Breast epithelium (tissue), 4 donors: ENCODE data around the gene CETP. TPM values are rescaled to one million over a fixed set of nuclear protein-coding genes. Genes with fewer than 3 reads are reported as not detected.

ENCODE experiments used
- DNase-seq, 2 donors: peaks; one replicate each; pipeline ENCODE4 v3.0.0-alpha.2; 2019; ENCODE audit warnings: low spot score in 2 of 2
- H3K27ac ChIP-seq, 2 donors: fragments of 200-600 bp; sonication (generic) in 1 of 2; one replicate each; pipeline ENCODE4 v1.5.1; 2016 to 2019; ENCODE audit warnings: mild to moderate bottlenecking in 1 of 2
- H3K27me3 ChIP-seq, 2 donors: fragments of 200-600 bp; sonication (generic) in 1 of 2; one replicate each; pipeline versions ENCODE4 v1.5.1 to v1.6.0; 2017 to 2019; ENCODE audit warnings: control low read depth in 1 of 2, mild to moderate bottlenecking in 1 of 2
- H3K36me3 ChIP-seq: fragments of 200-600 bp; one replicate; pipeline ENCODE4 v1.5.1; 2019
- H3K4me1 ChIP-seq, 2 donors: fragments of 200-600 bp; sonication (generic); one replicate each; pipeline ENCODE4 v1.5.1; 2016 to 2019; ENCODE audit warnings: control low read depth in 1 of 2
- H3K4me3 ChIP-seq, 3 donors: fragments of 200-600 bp; sonication (generic); 1 replicate in 2 of 3; 2 replicates in 1 of 3; pipeline ENCODE4 v1.5.1; 2016 to 2019; ENCODE audit warnings: mild to moderate bottlenecking in 3 of 3, moderate library complexity in 2 of 3
- H3K9me3 ChIP-seq, 2 donors: fragments of 200-600 bp; sonication (generic) in 1 of 2; one replicate each; pipeline ENCODE4 v1.5.1; 2016 to 2019; ENCODE audit warnings: control low read depth in 1 of 2
- POLR2A ChIP-seq: fragments of 450-650 bp; IDR thresholded peaks from one replicate; pipeline ENCODE4 v1.6.1; 2016; ENCODE audit warnings: antibody characterized with exemption, mild to moderate bottlenecking, moderate library complexity
- POLR2AphosphoS5 ChIP-seq, 3 donors: sonication (generic); formaldehyde crosslinking; IDR thresholded peaks; one replicate each; pipeline ENCODE4 v1.6.1; 2017; ENCODE audit warnings: antibody characterized with exemption in 3 of 3
- intact Hi-C: fragments of 100-400 bp; cut with DNase I; formaldehyde crosslinking; loops from one replicate; pipeline ENCODE4 v1.15.1; 2023; ENCODE audit warnings: low total_unique reads
- total RNA-seq, 3 donors: library from RNA; depleted of rRNA; stranded (reverse); fragments of >200 nt; gene quantifications; one replicate each; pipeline ENCODE4 v1.1.0, GENCODE V29; 2016
- TF ChIP-seq, protein P1 (sequence below), 3 donors: fragments of 450-650 bp; IDR thresholded peaks; one replicate each; pipeline ENCODE4 v1.5.1; 2016 to 2017; ENCODE audit warnings: antibody characterized with exemption in 3 of 3, mild to moderate bottlenecking in 3 of 3, moderate library complexity in 3 of 3

The CETP gene
- total RNA-seq, 3 donors from 2014 or later: 0.44 to 0.80 (median 0.66) TPM

DNA sequence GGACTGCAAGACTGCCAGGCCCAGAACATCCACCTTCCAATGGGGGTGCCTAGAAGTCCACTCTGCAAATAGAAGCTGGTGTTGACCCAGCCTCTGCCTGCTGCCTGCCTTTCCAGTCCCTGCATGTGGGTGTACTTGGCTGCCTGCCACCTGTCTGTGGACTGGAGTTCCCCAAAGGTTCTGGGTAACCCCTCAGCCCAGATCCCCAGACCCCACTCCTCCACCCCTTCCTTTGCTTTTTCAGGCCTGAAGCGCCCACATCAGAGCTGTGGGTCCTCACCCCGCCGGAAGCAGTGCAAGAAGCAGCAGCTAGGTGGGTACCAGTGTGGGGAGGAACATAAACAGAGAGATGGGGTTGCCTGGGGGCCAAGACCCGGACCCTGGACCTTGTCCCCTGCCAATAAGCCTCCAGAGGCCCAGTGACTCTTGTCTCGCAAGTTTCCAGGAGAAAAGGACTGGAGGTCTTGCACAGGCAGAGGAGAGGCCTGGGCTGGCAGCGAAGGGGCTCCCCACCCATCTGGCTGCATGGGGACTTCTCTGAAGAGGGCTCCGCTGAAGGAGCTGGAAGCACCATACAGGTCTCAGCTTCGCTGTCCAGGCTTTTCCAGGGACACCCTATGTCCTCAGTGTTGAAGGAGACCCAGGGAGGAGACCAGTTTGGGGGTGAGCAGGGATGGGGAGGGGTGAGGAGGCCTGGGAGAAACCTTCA lies 61.9 kb downstream of the CETP start:
- intact Hi-C loops: no loop called here
- Histone ChIP-seq H3K36me3 (no peaks in the 10 kb centered on the region), H3K4me3 (no peak overlapping the region), H3K27ac (no peak overlapping the region), H3K9me3 (no peaks in the 10 kb centered on the region), H3K4me1 (no peaks in the 10 kb centered on the region), H3K27me3 (no peaks in the 10 kb centered on the region)
- TF ChIP-seq POLR2AphosphoS5 (IDR thresholded peaks at IDR 0.05): no peak
- TF ChIP-seq, protein P1, sequence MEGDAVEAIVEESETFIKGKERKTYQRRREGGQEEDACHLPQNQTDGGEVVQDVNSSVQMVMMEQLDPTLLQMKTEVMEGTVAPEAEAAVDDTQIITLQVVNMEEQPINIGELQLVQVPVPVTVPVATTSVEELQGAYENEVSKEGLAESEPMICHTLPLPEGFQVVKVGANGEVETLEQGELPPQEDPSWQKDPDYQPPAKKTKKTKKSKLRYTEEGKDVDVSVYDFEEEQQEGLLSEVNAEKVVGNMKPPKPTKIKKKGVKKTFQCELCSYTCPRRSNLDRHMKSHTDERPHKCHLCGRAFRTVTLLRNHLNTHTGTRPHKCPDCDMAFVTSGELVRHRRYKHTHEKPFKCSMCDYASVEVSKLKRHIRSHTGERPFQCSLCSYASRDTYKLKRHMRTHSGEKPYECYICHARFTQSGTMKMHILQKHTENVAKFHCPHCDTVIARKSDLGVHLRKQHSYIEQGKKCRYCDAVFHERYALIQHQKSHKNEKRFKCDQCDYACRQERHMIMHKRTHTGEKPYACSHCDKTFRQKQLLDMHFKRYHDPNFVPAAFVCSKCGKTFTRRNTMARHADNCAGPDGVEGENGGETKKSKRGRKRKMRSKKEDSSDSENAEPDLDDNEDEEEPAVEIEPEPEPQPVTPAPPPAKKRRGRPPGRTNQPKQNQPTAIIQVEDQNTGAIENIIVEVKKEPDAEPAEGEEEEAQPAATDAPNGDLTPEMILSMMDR (IDR thresholded peaks at IDR 0.05): no peak
- no peak for TF ChIP-seq POLR2A
- no peak for DNase-seq

GRCh38 chr16:57024894-57025680 lies 63.3 kb downstream of the CETP start:
- DNase-seq: no peak
- Histone ChIP-seq H3K9me3 (no peaks in the 10 kb centered on the region), H3K36me3 (no peaks in the 10 kb centered on the region), H3K27ac (no peak overlapping the region), H3K4me3 (no peak overlapping the region), H3K4me1 (no peaks in the 10 kb centered on the region), H3K27me3 (no peaks in the 10 kb centered on the region)
- intact Hi-C loops: no loop called here
- TF ChIP-seq POLR2AphosphoS5 (IDR thresholded peaks at IDR 0.05) (no peak), POLR2A (no peak)
- TF ChIP-seq, protein P1 (IDR thresholded peaks at IDR 0.05): no peak

- Histone ChIP-seq H3K36me3 (no peaks in the 10 kb centered on the region), H3K27ac (no peak overlapping the region), H3K9me3 (no peaks in the 10 kb centered on the region), H3K4me1 (no peaks in the 10 kb centered on the region), H3K4me3 (no peak overlapping the region), H3K27me3 (no peaks in the 10 kb centered on the region)
- TF ChIP-seq, protein P1 (IDR thresholded peaks at IDR 0.05): no peak
- TF ChIP-seq POLR2AphosphoS5 (IDR thresholded peaks at IDR 0.05) (no peak), POLR2A (no peak)
- intact Hi-C loops: no loop called here
- DNase-seq: no peak
These were observed 64.4 kb downstream of the CETP start for GRCh38 chr16:57025941-57026777.

GRCh38 chr16:57026778-57027062 lies 65.0 kb downstream of the CETP start:
- Histone ChIP-seq H3K36me3 (no peaks in the 10 kb centered on the region), H3K27me3 (no peaks in the 10 kb centered on the region), H3K27ac (no peak overlapping the region), H3K4me1 (no peaks in the 10 kb centered on the region), H3K4me3 (no peak overlapping the region), H3K9me3 (no peaks in the 10 kb centered on the region)
- no peak for TF ChIP-seq POLR2A
- no peak for TF ChIP-seq POLR2AphosphoS5 (IDR thresholded peaks at IDR 0.05)
- TF ChIP-seq, protein P1 (IDR thresholded peaks at IDR 0.05): no peak
- no peak for DNase-seq
- intact Hi-C loops: no loop called here
